ENCODE measurements around the gene CENPF.
A peak's percentile ranks its signal among the peaks of the same experiment; 100 is the strongest.
"Not testable (repeated sequence)": the region's sequence is repeated elsewhere in the genome, so short reads cannot be mapped to it uniquely, and the experiment has no call there.

The CENPF gene

DNA sequence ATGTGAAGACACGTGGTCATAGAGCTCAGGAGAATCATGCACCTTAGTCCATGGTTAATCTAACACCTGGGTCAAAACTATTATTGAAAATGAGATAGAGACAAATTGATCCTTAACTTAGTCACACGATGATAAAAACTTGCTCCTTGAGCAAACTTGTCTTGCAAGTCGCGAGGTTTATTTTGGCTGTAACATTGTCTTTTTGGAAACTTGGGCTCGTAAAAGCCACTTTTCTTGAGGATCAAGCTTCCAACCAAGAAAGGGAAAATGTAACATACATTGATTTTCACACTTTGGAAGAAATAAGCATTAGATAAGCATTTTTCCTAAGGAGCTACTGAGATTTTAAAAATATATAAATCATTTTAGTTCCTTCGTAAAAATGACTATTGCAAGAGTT lies 19.9 kb upstream of the CENPF start:
- no peak for DNase-seq (ENCODE audit: low read depth)

DNA sequence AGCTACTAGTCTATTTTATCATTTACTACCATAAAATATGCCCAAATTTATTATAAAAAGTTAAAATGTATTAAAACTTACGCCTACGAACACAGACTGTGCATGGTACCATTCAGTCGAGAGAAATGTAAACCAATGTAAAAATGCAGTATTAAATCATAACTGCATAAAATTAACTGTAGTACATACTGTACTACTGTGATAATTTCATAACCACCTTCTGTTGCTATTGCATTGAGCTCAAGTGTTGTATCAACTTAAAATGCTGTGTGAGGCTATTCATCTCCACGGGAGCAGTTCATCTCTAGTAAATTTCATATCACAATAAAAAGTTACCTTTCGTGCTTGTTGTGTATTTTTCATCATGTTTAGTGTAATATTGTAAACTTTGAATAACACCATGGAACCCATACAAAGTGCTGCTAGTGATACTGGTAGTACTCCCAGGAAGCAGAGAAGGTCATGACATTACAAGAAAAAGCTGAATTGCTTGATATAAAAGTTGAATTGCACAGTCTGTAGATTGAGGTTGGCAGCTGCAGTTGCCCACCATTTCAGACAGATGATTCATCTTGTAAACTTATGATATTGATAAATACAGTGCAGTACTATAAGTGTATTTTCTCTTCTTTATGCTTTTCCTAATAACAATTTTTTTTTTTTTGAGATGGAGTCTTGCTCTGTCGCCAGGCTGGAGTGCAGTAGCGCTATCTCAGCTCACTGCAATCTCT lies 19.0 kb upstream of the CENPF start:
- DNase-seq (ENCODE audit: low read depth) = peak; percentile 31

DNA sequence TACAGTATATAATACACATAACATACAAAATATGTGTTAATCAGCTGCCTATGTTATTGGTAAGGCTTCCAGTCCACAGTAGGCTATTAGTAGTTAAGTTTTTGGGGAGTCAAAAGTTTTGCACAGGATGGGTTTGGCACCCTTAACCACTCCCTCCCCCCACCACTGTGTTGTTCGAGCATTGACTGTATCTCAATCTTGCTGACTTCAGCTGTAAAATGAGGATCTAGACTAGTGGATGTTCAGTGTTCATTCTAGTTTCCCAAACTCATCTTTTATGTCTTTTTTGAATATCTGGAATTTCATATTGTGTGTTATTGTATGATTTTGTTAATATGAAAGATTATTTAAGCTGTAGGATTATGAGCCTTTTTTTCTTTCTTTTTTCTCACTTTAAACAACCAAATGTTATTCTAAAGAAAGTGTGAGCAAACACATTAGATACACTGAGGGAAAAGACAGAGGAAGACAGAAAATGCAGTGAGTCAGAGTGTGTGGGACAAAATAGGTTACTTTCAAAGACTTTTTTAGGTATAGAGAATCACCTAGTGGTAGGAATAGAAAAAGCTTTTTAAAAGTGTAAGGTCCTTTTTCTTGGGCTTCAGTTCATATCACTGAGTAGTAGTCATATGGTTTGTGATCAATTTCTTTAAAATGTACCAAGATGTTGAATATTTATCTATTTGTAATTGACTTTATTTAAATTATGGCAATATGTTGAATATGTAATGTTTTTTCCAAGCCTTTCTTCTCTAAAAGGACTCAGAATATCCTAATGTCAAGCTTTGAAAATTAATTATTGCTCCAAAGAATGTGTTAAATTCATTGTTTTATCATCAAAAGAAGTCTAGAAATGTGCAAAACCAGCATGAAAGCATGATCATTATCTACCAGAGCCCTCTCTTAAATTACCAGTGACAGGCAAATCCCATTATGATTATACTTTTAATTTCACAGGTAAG lies 17.9 kb upstream of the CENPF start:
- peak; percentile 76 for DNase-seq (ENCODE audit: low read depth)

DNA sequence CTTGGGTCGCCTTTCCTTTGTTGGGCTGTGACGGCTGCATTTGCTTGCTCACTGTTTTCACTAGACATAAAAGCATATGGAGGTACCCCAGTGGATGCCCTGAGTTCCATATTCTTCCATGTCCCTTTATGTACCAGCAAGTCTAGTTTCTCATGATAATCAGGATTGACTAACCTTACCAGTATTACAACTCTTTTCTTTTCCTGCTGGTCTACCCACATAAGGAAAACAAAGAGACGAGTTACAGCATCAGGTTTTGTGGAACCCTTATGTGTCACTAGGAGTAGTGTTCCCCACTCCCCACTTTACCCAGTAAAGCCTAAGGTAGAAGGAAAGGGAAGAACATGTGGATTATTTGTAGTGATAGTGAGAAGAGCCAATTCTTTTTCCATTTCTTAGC lies 16.4 kb upstream of the CENPF start:
- DNase-seq (ENCODE audit: low read depth) = no peak

DNA sequence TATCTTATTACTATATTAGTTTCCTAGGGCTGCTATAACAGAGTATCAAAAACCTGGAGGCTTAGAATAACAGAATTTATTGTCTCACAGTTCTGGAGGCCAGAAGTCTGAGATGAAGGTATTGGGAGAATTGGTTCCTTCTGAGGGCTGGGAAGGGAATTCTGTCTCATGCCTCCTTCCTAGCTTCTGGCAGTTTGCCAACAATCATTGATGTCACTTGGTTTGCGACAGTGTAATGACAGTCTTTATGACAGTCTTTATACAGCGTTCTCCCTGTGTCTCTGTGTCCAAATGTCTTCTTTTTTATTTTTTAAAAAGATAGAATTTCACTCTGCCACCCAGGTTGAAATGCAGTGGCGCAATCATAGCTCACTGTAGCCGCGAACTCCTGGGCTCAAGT lies 15.8 kb upstream of the CENPF start:
- DNase-seq (ENCODE audit: low read depth) = no peak

DNA sequence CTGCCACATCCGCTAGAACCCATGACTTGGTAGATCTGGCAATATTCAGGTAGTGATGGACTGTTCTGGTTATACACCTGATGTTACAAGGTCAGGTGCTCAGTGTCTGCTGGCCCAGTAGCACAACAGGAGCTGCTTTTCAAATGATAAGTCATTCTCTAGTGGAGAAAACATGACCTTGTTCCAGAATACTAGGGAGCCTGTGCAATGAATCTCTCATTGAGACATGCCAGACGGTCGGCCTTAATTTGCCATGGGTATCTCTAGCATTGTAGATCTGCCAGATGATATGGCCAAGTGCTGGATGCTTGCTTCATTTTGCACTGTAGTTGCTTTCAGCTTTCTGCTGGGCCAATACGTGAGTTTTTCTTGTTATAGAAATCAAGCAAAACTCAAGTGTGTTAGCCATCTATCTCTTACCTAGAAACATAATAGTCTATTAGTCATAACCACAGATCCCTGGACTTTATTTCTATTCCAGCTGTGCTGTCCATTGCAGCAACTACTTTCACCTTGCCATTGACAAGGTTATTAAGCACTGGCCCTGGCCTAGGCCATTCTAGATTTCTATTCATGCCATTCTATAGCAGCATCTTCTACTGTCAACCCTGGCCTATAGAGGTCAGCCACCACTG lies 13.9 kb upstream of the CENPF start:
- no peak for DNase-seq (ENCODE audit: low read depth)

DNA sequence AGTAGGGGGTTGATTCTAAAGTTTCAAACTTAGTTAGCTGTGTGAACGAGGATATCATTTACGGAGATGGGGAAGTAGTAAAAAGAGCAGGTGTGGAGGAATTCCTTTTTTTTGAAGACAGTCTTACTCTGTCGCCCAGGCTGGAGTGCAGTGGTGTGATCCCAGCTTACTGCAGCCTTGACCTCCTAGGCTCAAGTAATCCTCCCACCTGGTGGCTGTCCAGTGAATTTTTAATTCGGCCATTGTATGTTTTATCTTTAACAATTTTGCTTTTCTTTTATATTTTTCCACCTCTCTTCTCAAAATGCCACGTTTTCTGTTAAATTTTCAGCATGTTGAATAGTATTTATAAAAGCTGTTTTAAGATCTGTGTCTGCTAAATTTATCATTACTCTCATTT lies 12.3 kb upstream of the CENPF start:
- DNase-seq (ENCODE audit: low read depth) = no peak

DNA sequence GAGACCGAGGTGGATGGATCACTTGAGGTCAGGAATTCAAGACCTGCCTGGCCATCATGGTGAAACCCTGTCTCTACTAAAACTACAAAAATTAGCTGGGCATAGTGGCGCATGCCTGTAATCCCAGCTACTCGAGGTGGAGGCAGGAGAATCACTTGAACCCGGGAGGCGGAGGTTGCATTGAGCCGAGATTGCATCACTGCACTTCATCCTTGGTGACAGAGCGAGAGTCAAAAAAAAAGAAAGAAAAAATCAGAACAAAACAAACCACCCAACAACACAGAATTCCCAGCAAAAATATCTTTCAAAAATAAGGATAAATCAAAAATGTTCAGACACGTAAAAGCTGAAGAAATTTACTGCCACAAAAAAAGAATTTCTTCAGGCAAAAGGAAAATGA lies 11.1 kb upstream of the CENPF start:
- not testable (repeated sequence) for DNase-seq (ENCODE audit: low read depth)

DNA sequence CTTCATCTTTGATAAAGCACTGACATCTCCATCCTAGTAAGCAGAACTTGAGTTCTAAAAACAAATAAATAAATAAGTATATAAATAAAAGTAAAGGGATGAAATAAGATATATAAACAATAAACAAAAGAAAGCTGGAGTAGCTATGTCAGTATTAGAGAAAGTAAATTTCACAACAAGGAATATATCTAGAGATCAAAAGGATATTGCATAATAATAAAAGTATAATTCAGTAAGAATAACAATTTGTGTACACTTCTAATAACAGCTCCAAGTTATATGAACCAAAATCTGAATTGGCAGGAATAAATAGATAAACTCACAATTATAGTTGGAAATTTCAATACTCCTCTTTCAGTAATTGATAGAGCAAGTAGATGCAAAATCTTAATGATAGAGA lies 9.8 kb upstream of the CENPF start:
- DNase-seq (ENCODE audit: low read depth) = no peak

DNA sequence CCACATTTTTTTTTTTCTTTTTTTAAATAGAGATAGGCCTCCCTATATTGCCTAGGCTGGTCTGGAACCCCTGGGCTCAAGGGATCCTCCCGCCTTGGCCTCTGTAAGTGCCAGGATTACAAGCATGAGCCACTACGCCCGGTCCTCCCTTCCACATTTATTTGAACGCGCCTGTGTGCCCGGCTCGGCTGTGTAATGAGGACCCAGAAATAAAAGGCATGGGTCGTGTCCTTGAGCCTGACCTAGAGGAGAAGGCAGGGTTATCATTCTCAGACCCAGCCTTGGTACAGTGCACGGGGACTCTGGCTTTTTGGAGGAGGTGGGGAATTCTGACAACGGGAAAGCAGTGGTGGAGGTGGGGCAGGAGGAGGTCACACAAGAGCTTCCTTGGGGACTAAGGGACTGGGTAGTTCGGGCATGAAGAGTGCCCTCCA lies 841 bp downstream of the CENPF start:
- DNase-seq (ENCODE audit: low read depth) = peak; percentile 6

DNA sequence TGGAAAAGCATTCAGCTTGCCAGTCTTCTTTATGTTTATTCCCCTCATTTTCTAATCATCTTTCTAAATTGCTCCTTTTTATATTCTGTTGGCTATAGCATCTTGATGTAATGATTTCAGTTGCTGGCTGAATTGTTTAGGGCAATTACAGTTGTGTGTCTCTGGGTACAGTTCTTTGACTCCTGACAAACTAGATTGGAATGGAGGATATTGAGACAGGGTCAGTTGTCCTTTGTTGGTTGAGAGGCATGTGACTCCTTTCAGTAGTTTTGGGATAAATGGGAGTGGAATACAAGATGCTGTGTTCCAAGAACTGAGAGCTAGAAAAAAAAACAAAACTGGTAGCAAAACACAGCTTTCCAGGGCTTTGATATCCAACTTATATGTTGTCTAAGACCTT lies 1.5 kb downstream of the CENPF start:
- peak; percentile 67 for DNase-seq (ENCODE audit: low read depth)

DNA sequence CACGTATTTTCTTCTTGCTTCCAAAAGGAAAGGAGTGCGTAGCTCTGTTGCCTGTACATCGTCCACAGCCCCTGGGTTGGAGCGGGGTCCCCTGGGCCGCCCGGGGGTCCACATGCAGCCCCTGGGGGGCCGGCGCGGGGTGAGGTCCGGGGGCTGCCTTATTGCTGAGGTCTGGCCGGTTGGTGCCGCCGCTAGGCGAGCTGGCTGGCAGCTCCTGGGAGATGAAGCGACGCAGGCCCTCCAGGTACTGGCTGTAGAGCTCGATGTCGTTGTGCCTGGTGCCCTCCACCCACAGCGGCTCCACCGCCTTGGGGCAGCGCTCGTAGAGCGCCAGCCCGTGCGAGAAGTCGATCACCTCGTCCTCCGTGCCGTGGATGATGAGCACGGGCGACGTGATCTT lies 2.5 kb downstream of the CENPF start:
- DNase-seq (ENCODE audit: low read depth) = not testable (repeated sequence)

DNA sequence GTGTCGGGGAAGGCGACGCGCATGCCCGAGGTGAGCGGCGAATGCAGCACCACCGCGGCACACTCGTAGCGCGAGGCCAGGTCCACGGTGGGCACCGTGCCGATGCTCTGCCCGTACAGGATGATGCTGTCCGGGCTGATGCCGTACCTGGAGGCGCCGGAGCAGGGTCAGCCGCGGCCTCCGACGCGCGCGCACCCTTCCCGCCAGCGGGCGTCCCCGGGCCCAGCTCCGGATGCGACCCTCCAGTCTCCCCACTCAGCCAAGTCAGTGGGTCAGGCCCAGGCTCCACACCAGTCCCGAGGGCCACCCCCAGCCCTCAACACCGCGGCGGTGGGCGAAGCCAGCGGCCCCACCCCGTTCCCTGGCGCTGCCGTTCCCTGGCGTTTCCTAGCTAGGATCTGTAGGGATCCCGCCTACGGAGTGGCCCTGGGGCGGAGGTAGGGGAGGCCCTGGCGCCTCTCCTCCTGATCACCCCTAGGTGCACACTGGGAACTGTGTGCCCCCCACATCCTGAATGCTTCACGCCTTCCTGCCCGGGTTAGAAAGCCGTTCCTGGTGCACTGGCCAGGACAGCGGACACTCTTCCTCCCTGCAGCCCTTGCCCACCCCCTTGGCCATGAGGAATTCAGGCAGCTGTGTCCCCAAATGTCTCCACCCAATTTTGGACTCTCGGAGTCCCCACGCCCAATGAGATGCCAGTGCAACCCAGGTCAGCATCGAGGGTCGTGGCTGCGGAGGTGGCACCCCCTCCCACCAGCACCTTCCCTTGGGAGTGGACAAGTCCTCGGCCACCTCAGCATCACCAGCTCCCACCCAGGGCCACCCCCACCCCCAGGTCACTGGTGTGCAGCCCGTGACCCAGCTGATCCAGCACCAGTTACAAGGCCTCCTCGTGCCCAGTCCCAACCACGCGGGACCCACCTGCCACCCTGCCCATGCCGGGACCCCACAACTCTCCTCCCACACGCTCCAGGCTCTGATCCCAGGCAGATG lies 3.2 kb downstream of the CENPF start:
- DNase-seq (ENCODE audit: low read depth) = not testable (repeated sequence)

DNA sequence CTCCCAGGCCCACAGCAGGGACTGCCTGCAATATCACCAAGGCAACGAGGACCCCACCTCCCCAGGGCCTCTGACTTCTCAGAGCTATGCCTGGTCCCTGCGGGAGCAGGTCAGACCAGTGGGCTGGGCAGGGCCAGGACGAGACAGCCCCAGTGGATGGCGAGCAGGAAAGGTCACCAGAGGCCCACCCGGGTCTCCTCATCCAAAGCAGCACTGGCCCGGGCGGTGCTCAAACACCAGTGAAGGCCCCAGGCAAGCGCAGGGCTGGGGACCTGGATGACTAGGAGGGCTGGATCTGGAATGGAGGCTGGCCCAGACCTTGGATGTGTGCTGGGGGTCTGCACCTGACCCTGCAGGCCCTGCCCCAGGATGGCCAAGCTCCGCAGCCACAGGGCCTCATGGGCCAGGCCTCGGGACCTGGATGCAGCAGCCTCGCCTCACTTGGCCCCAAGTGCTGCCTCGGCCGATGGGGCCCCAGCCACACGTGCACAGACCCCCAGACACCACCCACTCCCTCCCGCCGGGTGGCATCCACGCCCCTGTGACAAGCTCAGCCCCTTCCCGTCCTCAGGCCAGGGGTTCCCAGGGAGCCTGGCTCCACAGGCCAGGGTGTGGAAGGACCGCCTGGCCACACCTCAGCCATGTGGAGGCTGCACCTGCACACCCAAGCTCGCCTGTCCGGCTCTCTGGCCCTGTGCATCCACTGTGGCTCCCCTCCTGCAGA lies 4.7 kb downstream of the CENPF start:
- DNase-seq (ENCODE audit: low read depth) = not testable (repeated sequence)

DNA sequence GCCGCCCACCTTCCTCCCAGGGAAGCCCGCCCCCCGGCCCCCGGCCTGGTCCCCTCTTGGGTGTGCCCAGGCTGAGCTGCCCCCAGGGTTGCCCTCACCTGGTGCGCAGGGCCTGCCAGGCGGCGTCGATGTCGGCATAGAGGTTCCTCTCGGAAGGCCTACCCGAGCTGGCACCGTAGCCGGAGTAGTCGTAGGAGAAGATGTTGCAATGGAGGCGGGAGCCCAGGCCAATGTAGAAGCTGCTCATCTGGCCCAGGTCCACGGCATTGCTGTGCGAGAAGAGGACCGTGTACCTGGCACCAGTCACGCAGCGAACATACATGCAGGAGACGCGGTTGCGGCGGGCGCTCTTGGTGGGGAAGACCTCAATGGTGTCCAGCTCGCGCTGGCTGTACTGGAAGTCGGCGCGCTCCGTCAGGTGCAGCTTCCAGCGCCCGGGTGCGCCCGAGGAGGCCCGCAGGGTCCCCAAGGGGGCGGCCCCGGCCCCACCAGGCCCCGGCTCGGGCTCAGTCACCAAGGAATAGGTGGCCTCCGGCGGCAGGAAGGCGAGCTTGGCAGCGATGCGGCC lies 5.3 kb downstream of the CENPF start:
- not testable (repeated sequence) for DNase-seq (ENCODE audit: low read depth)

DNA sequence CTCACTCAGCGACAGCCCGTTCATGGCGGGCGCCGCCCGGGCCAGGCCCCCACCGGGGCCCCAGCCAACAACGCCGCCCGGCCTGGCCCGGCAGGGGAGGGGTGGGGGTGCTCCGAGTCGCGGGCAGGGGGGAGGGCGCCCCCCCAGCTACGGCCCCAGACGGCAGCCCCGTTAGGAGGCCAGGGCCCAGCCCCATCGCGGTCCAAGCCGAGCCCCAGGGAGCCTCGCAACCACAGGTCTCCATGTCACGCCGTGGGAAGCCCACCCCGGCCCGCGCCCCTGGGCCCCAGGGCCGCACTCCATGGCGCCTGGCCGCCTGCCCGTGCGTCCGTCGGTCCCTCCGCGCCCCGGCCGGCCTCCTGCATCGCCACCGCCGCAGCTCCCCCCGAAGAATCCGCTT lies 5.8 kb downstream of the CENPF start:
- DNase-seq (ENCODE audit: low read depth) = not testable (repeated sequence)

DNA sequence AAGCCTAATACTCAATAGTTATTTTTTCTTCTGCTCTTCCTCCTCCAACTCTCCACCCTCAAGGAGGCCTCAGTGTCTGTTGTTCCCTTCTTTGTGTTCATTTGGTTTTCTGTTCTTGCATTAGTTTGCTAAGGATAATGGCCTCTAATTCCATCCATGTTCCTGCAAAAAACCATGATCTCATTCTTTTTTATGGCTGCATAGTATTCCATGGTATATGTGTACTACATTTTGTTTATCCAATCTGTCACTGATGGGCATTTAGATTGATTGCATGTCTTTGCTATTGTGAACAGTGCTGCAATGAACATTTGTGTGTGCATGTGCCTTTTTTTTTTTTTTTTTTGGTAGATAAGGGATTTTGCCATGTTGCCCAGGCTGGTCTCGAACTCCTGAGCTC lies 6.7 kb downstream of the CENPF start:
- DNase-seq (ENCODE audit: low read depth) = no peak

DNA sequence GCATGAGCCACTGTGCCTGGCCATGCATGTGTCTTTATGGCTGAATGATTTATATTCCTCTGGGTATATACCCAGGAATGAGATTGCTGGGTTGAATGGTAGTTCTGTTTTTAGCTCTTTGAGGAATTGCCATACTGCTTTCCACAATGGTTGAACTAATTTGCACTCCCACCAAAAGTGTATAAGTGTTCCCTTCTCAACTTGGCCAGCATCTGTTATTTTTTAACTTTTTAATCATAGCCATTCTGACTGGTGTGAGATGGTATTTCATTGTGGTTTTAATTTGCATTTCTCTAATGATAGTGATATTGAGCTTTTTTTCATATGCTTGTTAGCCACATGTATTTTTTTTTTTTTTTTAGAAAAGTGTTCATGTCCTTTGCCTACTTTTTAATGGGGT lies 7.1 kb downstream of the CENPF start:
- DNase-seq (ENCODE audit: low read depth) = not testable (repeated sequence)

DNA sequence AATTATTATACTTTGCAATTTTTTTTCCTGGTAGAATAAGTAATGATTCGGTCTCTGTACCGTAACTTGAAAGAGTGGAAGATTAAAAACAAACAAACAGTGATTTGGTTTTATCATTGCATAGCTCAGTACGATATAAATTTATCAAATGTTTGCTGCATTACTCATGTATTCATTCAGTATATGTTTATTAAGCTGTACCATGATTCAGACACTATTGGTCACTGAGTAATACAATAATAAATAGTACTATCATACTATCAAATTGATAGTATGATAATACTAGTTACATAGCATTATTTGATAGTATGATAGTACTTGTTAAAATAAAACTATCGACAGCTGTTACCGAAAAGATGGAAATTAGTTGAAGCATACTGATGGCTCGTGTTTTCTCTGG lies 12.1 kb downstream of the CENPF start:
- peak; percentile 47 for DNase-seq (ENCODE audit: low read depth)

DNA sequence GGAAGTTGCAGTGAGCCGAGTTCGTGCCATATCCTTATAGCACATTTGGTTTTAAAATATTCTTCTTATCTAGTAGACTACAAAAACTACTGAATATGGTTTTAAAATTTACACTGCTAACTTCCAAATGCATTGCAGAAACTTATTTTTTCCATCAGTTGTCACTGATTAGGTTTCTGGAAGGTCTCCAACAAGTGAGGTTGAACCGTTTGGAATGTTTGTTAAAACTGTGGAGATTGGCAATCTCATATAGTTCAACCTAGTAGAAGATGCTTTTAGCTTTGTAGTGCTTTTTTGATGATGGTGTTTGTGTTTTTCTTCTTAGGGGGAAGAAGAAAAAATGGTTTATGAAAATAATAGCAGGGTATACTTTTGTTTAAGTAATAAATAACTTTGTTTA lies 12.9 kb downstream of the CENPF start:
- DNase-seq (ENCODE audit: low read depth) = peak; percentile 63

All from EH (cell line).